Activated naive CD4-positive, alpha-beta T cell treated with anti-CD3 and anti-CD28 coated beads, Interleukin-2, amount 50 U/mL, for 72 hours (primary cell): ENCODE data around the gene NUDT16L1. TPM values are rescaled to one million over a fixed set of nuclear protein-coding genes. Genes with fewer than 3 reads are reported as not detected.

Experiments used
- ATAC-seq, 2 donors: fragments of 150-1000 bp; cut with Tn5 transposase; 2 replicates each; pipeline ENCODE4 v1.10.0; 2021; ENCODE audit warnings: mild to moderate bottlenecking in 2 of 2, moderate library complexity in 2 of 2
- DNase-seq, 2 donors: peaks; one replicate each; pipeline ENCODE4 v3.0.0; 2021 to 2022; ENCODE audit warnings: low spot score in 2 of 2
- H3K27ac Mint-ChIP-seq, 2 donors: one replicate each; pipeline ENCODE4 v1.8.0; 2022; ENCODE audit warnings: mild to moderate bottlenecking in 2 of 2, mixed read lengths in 2 of 2
- H3K36me3 Mint-ChIP-seq, 2 donors: one replicate each; pipeline ENCODE4 v1.8.0; 2022; ENCODE audit warnings: mixed read lengths in 2 of 2
- H3K9me3 Mint-ChIP-seq, 2 donors: one replicate each; pipeline ENCODE4 v1.8.0; 2022; ENCODE audit warnings: mixed read lengths in 2 of 2
- total RNA-seq, 2 donors: library from RNA; stranded (reverse); gene quantifications; one replicate each; pipeline ENCODE4 v1.2.3, GENCODE V29; 2022

NUDT16L1 gene
- total RNA-seq, 2 donors from 2014 or later, result 20.7 to 42.8 TPM

DNA sequence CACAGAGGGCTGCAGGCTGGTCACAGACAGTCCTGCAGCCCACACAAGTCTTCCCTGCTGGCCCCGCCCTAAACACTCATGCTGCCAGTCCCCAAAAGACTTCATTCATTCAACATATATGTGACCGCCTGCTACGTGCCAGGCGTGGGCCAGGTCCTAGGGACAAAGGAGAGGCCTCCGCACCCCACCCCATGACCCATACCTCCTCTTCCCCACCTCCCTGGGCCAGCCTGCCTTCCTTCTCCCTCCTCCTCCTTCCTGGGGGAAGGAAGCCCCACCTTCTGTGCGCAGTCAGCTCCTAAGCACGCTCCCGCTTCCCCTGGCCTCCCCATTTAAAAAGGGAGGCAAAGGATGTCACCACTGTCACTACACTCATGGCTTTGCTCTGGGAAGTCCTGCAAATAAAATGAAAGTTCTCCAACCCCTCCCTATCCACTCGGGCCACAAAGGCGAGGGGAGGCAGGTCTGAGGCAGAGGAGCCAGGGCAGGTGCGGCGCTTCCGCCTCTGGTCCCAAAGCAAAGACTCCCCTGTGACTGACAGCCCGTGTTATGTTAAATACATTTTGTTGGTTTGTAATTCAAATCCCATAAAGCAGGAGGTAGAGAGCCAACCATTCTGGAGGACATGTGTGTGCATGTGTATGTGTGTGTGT is 50.0 kb downstream of the NUDT16L1 start:
- DNase-seq (no peak), ATAC-seq (peak in 1 of 2 donors; percentile 26)
- Mint-ChIP-seq H3K36me3 (no peaks in the 10 kb centered on the region), H3K9me3 (no peaks in the 10 kb centered on the region), H3K27ac (peak overlapping the region; percentile 76 to 79)

DNA sequence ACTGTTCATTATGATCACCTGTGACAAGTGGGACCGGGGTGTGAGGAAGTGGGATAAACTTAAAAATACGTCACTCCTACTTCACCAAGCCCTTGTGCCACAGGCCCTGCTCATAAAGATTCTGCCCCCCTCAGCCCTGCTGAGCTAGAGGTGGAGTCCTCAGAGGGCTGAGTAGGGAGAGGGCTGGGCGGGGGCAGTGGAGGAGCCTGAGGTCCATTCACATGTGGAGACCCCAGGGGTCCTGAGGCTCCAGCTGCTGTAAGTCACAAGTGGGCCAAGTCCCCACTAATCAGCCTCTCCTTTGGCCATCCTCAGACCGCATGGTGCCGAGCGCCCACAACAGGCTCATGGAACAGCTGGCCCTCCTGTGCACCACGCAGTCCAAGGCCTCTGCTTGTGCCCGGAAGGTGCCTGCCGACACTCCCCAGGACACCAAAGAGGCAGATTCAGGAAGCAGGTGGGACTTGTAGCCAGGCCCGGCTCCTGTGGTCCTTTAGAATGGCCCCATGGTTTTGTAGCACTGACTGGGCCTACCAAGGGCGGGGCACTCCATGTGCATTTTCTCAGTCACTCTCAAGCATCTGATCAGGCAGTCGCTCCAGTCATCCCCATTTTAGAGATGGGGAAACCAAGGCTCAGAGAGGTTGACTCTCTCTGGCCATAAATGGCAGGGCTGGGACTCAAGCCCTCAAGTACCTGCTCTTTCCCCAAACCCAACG is 51.4 kb downstream of the NUDT16L1 start:
- H3K9me3 Mint-ChIP-seq, result no peaks in the 10 kb centered on the region
- DNase-seq (no peak), ATAC-seq (no peak)
- H3K36me3 Mint-ChIP-seq, result no peaks in the 10 kb centered on the region
- no peak overlapping the region for H3K27ac Mint-ChIP-seq

DNA sequence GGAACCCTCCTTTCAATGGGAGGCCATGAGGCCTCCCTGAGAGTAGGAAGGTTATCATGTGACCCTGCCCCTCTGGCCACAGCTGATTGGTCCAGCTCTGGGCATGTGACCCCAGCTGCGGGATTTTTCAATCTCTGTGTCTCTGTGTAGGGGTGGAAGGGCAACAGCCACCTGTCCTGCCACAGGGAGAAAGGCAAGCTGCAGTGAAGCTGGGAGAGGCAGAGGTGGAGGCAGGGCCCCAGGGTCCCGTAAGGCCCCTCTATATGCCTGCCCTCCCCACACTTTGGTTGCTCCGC is 51.9 kb downstream of the NUDT16L1 start:
- no peaks in the 10 kb centered on the region for H3K36me3 Mint-ChIP-seq
- ATAC-seq, result no peak
- DNase-seq, result no peak
- no peak overlapping the region for H3K27ac Mint-ChIP-seq
- H3K9me3 Mint-ChIP-seq, result no peaks in the 10 kb centered on the region

Other genes starting within 250 kb of the NUDT16L1 start
- 10 to 100 TPM; 30.5 to 42.8 TPM for gene NMRAL1, start 218.9 kb upstream of the NUDT16L1 start, total RNA-seq
- 10 to 100 TPM; 32.5 to 56.4 TPM for gene HMOX2, start 217.2 kb upstream of the NUDT16L1 start, total RNA-seq
- 10 to 100 TPM; 27.5 to 32.9 TPM for gene CDIP1, start 154.8 kb upstream of the NUDT16L1 start, total RNA-seq
- gene C16orf96, start 137.2 kb upstream of the NUDT16L1 start, total RNA-seq, result under 1 TPM; 0.05 to 0.19 TPM
- 10 to 100 TPM; 12.5 to 33.4 TPM for gene UBALD1, start 78.7 kb upstream of the NUDT16L1 start, total RNA-seq
- gene MGRN1, start 68.7 kb upstream of the NUDT16L1 start, total RNA-seq, result 10 to 100 TPM; 46.9 to 76.4 TPM
- gene ANKS3, start 40.7 kb downstream of the NUDT16L1 start, total RNA-seq, result 10 to 100 TPM; 19.4 to 21.5 TPM
- gene DNAAF8, start 41.0 kb downstream of the NUDT16L1 start, total RNA-seq, result under 1 TPM in 1 of 2 donors, not detected in 1; 0.09 TPM
- gene ZNF500, start 73.6 kb downstream of the NUDT16L1 start, total RNA-seq, result 10 to 100 TPM; 10.2 to 12.2 TPM
- gene SEPTIN12, start 94.8 kb downstream of the NUDT16L1 start, total RNA-seq, result not detected
- not detected for gene SMIM22, start 101.8 kb downstream of the NUDT16L1 start, total RNA-seq
- 10 to 100 TPM in 1 of 2 donors, 1 to 10 TPM in 1; 4.6 to 18.6 TPM for gene ROGDI, start 109.1 kb downstream of the NUDT16L1 start, total RNA-seq
- 10 to 100 TPM; 70.3 to 80.9 TPM for gene GLYR1, start 153.7 kb downstream of the NUDT16L1 start, total RNA-seq
- 10 to 100 TPM; 23.7 to 42.0 TPM for gene UBN1, start 153.9 kb downstream of the NUDT16L1 start, total RNA-seq
- gene PPL, start 243.6 kb downstream of the NUDT16L1 start, total RNA-seq, result not detected